Calu3 (cell line): ENCODE measurements around the gene RARRES2. TPM values are rescaled to one million over a fixed set of nuclear protein-coding genes. Genes with fewer than 3 reads are reported as not detected.
"Not testable (repeated sequence)": the region's sequence is repeated elsewhere in the genome, so short reads cannot be mapped to it uniquely, and the experiment has no call there.

Experiments used
- BruUV-seq: library from RNA; stranded (reverse); fragments of 400-500 nt; replicated peaks from 2 replicates; lab custom pipeline; 2021; lab: Mats Ljungman, UMichigan
- CTCF ChIA-PET: fragments of 300-600 bp; sonication (Branson Sonifier 250); formaldehyde crosslinking; loops from one replicate; lab custom pipeline; 2022; ENCODE audit warnings: antibody characterized with exemption; lab: Charles Lee
- DNase-seq: peaks from one replicate; pipeline ENCODE4 v3.0.0; 2022
- H3K27ac Mint-ChIP-seq: one replicate; pipeline ENCODE4 v1.8.0; 2022; ENCODE audit warnings: mixed read lengths; ENCODE audit not compliant: unreplicated experiment
- H3K27me3 Mint-ChIP-seq: one replicate; pipeline ENCODE4 v1.8.0; 2022; ENCODE audit warnings: mixed read lengths; ENCODE audit not compliant: unreplicated experiment
- H3K36me3 Mint-ChIP-seq: one replicate; pipeline ENCODE4 v1.8.0; 2022; ENCODE audit warnings: mild to moderate bottlenecking, moderate library complexity, mixed read lengths; ENCODE audit not compliant: insufficient read depth, unreplicated experiment
- H3K4me1 Mint-ChIP-seq: one replicate; pipeline ENCODE4 v1.8.0; 2022; ENCODE audit warnings: mild to moderate bottlenecking, low read depth, mixed read lengths; ENCODE audit not compliant: unreplicated experiment
- H3K4me3 Mint-ChIP-seq: one replicate; pipeline ENCODE4 v1.8.0; 2022; ENCODE audit warnings: mild to moderate bottlenecking, low read depth, moderate library complexity, mixed read lengths; ENCODE audit not compliant: unreplicated experiment
- H3K9me3 Mint-ChIP-seq: one replicate; pipeline ENCODE4 v1.8.0; 2022; ENCODE audit warnings: low read depth, mixed read lengths; ENCODE audit not compliant: unreplicated experiment
- intact Hi-C: fragments of 100-400 bp; cut with micrococcal nuclease; formaldehyde crosslinking; loops from one replicate; pipeline ENCODE4 v1.10.0; 2022; ENCODE audit not compliant: unreplicated experiment
- total RNA-seq: library from RNA; stranded (reverse); gene quantifications from 2 replicates; pipeline ENCODE4 v1.2.3, GENCODE V29; 2022

The RARRES2 gene
- total RNA-seq, 1 experiment from 2014 or later: 13.0 TPM

- intact Hi-C loops, H3K4me3 Mint-ChIP-seq, H3K27ac Mint-ChIP-seq, BruUV-seq, CTCF ChIA-PET, H3K27me3 Mint-ChIP-seq, H3K4me1 Mint-ChIP-seq, H3K36me3 Mint-ChIP-seq, H3K9me3 Mint-ChIP-seq, DNase-seq: not testable (repeated sequence)
Measured at GRCh38 chr7:150295027-150295426, 46.4 kb downstream of the RARRES2 start.

GRCh38 chr7:150290317-150290716 is 51.1 kb downstream of the RARRES2 start:
- H3K4me1 Mint-ChIP-seq: peaks cover 13% of the 10 kb centered on the region
- H3K27me3 Mint-ChIP-seq, H3K9me3 Mint-ChIP-seq, H3K36me3 Mint-ChIP-seq, DNase-seq, intact Hi-C loops, H3K4me3 Mint-ChIP-seq, BruUV-seq, H3K27ac Mint-ChIP-seq, CTCF ChIA-PET: not testable (repeated sequence)

- H3K4me3 Mint-ChIP-seq, DNase-seq, BruUV-seq, H3K36me3 Mint-ChIP-seq, H3K9me3 Mint-ChIP-seq, H3K27me3 Mint-ChIP-seq, H3K27ac Mint-ChIP-seq, CTCF ChIA-PET: not testable (repeated sequence)
- peaks cover 13% of the 10 kb centered on the region for H3K4me1 Mint-ChIP-seq
- intact Hi-C loops: loop anchor here (5.0 kb wide), 2 partner anchors 133 to 468 kb away; no protein-coding TSS in a partner anchor
Measured at GRCh38 chr7:150288816-150289215, 52.6 kb downstream of the RARRES2 start.

Other genes with a start within 250 kb of the RARRES2 start
- gene LRRC61, start 18.3 kb downstream of the RARRES2 start, total RNA-seq: 14.6 and 22.5 TPM in 2 replicates
- 22.8 and 26.0 TPM in 2 replicates for gene ACTR3C, start 18.1 kb downstream of the RARRES2 start, total RNA-seq
- 185 and 189 TPM in 2 replicates for gene REPIN1, start 27.2 kb upstream of the RARRES2 start, total RNA-seq
- gene ZNF775, start 37.7 kb upstream of the RARRES2 start, total RNA-seq: 5.3 and 5.8 TPM in 2 replicates
- gene GIMAP8, start 109.0 kb upstream of the RARRES2 start, total RNA-seq: not detected in 2 replicates
- not detected in 2 replicates for gene GIMAP7, start 173.2 kb upstream of the RARRES2 start, total RNA-seq
- not detected in 2 replicates for gene GIMAP4, start 225.8 kb upstream of the RARRES2 start, total RNA-seq